ENCODE results near the gene POLR2A. TPM values are rescaled to one million over a fixed set of nuclear protein-coding genes. Genes with fewer than 3 reads are reported as not detected.

POLR2A gene
- total and polyA plus RNA-seq, 10 of the 15 experiments (the other 5 are each of a cell fraction or from before 2014, with no cell fraction given), result 1.7 to 121 (median 33.4) TPM

DNA sequence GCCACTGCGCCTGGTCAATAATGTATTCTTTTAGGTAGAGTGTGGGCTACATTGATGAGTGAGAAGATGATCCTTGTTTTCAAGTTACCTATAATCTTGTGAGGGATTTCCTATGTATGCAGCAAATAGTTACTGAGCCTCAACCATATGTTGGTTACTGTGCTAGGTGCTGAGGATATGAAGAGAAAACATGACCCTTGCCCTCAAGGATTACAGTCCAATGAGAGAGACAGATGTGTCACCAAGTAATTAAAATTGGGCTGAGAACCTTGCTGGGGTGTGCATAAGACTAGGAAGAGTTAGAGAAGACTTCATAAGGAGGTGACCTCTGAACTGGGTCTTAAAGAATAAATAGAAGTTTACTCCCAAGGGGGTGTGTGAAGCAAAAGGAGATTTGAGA is 7.4 kb downstream of the POLR2A start:
- peaks cover 79% of the 10 kb centered on the region for H3K79me2 ChIP-seq (ENCODE audit: control insufficient read depth, insufficient read depth, low read length)
- H3K9ac ChIP-seq (ENCODE audit: control insufficient read depth, insufficient read depth, low read length), result no peak overlapping the region
- CTCF ChIA-PET, result interaction anchor here (0.7 to 2.2 kb wide), 6 partner anchors 22 to 136 kb away, joined by 3 to 5 read pairs (median 3); partner anchors contain the start of gene TMEM102
- intact Hi-C loops (cut with micrococcal nuclease; ENCODE audit: unreplicated experiment), result no loop called here
- H3K4me3 ChIP-seq, result no peak overlapping the region
- DNase-seq (ENCODE audit: low read depth, low spot score), result no peak
- peaks cover 9% of the 10 kb centered on the region for H4K20me1 ChIP-seq (ENCODE audit: control insufficient read depth, insufficient read depth)
- H3K36me3 ChIP-seq (ENCODE audit: control insufficient read depth in 2 of 2, insufficient read depth in 2 of 2, low read length in 1 of 2), result peaks cover 8 to 19% of the 10 kb centered on the region in 2 experiments
- no TSS peak for BruUV-seq (replicated peaks)
- no peak for TF ChIP-seq ATF7 (IDR thresholded peaks at IDR 0.05; ENCODE audit: low read depth)
- TF ChIP-seq EZH2 (IDR thresholded peaks at IDR 0.05; ENCODE audit: borderline replicate concordance, control insufficient read depth, low read depth, low read length), result no peak
- TF ChIP-seq ESRRA (IDR thresholded peaks at IDR 0.05; ENCODE audit: low read length), result no peak
- TF ChIP-seq, protein P1, sequence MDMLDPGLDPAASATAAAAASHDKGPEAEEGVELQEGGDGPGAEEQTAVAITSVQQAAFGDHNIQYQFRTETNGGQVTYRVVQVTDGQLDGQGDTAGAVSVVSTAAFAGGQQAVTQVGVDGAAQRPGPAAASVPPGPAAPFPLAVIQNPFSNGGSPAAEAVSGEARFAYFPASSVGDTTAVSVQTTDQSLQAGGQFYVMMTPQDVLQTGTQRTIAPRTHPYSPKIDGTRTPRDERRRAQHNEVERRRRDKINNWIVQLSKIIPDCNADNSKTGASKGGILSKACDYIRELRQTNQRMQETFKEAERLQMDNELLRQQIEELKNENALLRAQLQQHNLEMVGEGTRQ (IDR thresholded peaks at IDR 0.05; ENCODE audit: borderline replicate concordance, low read depth, low read length), result no peak
- no peak for TF ChIP-seq CHD2 (IDR thresholded peaks at IDR 0.05; ENCODE audit: borderline replicate concordance, low read depth, low read length)
- TF ChIP-seq JUND (IDR thresholded peaks at IDR 0.05; ENCODE audit: low read depth, low read length), result no peak
- TF ChIP-seq ETV6 (conservative IDR thresholded peaks at IDR 0.05 in 1 of 2, IDR thresholded peaks at IDR 0.05 in 1 of 2; ENCODE audit: borderline replicate concordance in 1 of 2, low read depth in 1 of 2), result no peak
- TF ChIP-seq ZBED1 (IDR thresholded peaks at IDR 0.05; ENCODE audit: borderline replicate concordance), result no peak
- TF ChIP-seq POLR2AphosphoS2 (IDR thresholded peaks at IDR 0.05; ENCODE audit: low read depth, low read length), result no peak
- TF ChIP-seq RAD51 (IDR thresholded peaks at IDR 0.05), result no peak
- no peak for TF ChIP-seq RELA (IDR thresholded peaks at IDR 0.05; ENCODE audit: borderline replicate concordance, partially characterized antibody)
- no peak for TF ChIP-seq IKZF1 (conservative IDR thresholded peaks at IDR 0.05)
- no peak for TF ChIP-seq CHD4 (IDR thresholded peaks at IDR 0.05)
- TF ChIP-seq, protein P2, sequence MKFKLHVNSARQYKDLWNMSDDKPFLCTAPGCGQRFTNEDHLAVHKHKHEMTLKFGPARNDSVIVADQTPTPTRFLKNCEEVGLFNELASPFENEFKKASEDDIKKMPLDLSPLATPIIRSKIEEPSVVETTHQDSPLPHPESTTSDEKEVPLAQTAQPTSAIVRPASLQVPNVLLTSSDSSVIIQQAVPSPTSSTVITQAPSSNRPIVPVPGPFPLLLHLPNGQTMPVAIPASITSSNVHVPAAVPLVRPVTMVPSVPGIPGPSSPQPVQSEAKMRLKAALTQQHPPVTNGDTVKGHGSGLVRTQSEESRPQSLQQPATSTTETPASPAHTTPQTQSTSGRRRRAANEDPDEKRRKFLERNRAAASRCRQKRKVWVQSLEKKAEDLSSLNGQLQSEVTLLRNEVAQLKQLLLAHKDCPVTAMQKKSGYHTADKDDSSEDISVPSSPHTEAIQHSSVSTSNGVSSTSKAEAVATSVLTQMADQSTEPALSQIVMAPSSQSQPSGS (IDR thresholded peaks at IDR 0.05; ENCODE audit: low read length), result no peak
- TF ChIP-seq YY1 (IDR thresholded peaks at IDR 0.05; ENCODE audit: low read depth, low read length), result no peak
- TF ChIP-seq, protein P3, sequence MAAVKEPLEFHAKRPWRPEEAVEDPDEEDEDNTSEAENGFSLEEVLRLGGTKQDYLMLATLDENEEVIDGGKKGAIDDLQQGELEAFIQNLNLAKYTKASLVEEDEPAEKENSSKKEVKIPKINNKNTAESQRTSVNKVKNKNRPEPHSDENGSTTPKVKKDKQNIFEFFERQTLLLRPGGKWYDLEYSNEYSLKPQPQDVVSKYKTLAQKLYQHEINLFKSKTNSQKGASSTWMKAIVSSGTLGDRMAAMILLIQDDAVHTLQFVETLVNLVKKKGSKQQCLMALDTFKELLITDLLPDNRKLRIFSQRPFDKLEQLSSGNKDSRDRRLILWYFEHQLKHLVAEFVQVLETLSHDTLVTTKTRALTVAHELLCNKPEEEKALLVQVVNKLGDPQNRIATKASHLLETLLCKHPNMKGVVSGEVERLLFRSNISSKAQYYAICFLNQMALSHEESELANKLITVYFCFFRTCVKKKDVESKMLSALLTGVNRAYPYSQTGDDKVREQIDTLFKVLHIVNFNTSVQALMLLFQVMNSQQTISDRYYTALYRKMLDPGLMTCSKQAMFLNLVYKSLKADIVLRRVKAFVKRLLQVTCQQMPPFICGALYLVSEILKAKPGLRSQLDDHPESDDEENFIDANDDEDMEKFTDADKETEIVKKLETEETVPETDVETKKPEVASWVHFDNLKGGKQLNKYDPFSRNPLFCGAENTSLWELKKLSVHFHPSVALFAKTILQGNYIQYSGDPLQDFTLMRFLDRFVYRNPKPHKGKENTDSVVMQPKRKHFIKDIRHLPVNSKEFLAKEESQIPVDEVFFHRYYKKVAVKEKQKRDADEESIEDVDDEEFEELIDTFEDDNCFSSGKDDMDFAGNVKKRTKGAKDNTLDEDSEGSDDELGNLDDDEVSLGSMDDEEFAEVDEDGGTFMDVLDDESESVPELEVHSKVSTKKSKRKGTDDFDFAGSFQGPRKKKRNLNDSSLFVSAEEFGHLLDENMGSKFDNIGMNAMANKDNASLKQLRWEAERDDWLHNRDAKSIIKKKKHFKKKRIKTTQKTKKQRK (IDR thresholded peaks at IDR 0.05; ENCODE audit: low read depth, low read length), result no peak
- POLR2A ChIA-PET, result interaction anchor here (1.1 to 1.5 kb wide), 2 partner anchors 50 to 52 kb away, joined by 4 to 8 read pairs; no protein-coding TSS in a partner anchor
- 90% methylated on average over 1 of the region's 1 CpG for WGBS (ENCODE audit: insufficient coverage, insufficient replicate concordance, low lambda C conversion rate, missing lambda C conversion rate)
- no peak for ATAC-seq
- no peak for FAIRE-seq
- in situ Hi-C loops (cut with MboI), result no loop called here
- no peaks in the 10 kb centered on the region for H3K9me3 ChIP-seq (replicated peaks; ENCODE audit: control insufficient read depth, insufficient read depth, low read length)
- peak overlapping the region; percentile 25; the same call in 1 of the 2 replicates for H3K4me2 ChIP-seq (ENCODE audit: control insufficient read depth, insufficient read depth)
- H2AFZ ChIP-seq (ENCODE audit: control insufficient read depth, low read depth, low read length), result no peak overlapping the region
- no peaks in the 10 kb centered on the region for H3K4me1 ChIP-seq (ENCODE audit: control insufficient read depth, insufficient read depth, low read length)
- no peak overlapping the region for H3K27ac ChIP-seq (ENCODE audit: control insufficient read depth, insufficient read depth)
- SMC1A ChIA-PET (ENCODE audit: uncharacterized antibody, unreplicated experiment), result interaction anchor here (1.4 to 3.7 kb wide), 2 partner anchors 50 to 69 kb away, joined by 3 to 11 read pairs; no protein-coding TSS in a partner anchor
- H3K27me3 ChIP-seq (replicated peaks in 1 of 2; ENCODE audit: control insufficient read depth in 2 of 2, insufficient read depth in 2 of 2, low read length in 1 of 2), result no peaks in the 10 kb centered on the region
- RAD21 ChIA-PET (ENCODE audit: unreplicated experiment), result interaction anchor here (0.8 kb wide), 1 partner anchor 69 kb away, joined by 3 read pairs; no protein-coding TSS in a partner anchor

Data from GM12878 (cell line).